Vagina (tissue), 2 donors: ENCODE data around the gene IZUMO1R.

Experiments used
- POLR2A ChIP-seq, 2 donors: fragments of 450-650 bp; IDR thresholded peaks; one replicate each; pipeline ENCODE4 v1.6.1; 2017; ENCODE audit warnings: antibody characterized with exemption in 2 of 2, mild to moderate bottlenecking in 2 of 2, moderate library complexity in 2 of 2
- POLR2AphosphoS5 ChIP-seq, 2 donors: sonication (generic); formaldehyde crosslinking; IDR thresholded peaks; one replicate each; pipeline ENCODE4 v1.9.0; 2017; ENCODE audit warnings: antibody characterized with exemption in 2 of 2, mild to moderate bottlenecking in 2 of 2, low read depth in 1 of 2; ENCODE audit not compliant: insufficient read depth in 1 of 2
- TF ChIP-seq, protein P1 (sequence below), 3 experiments: fragments of 450-650 bp in 2 of 3; fragments of 200-600 bp in 1 of 3; sonication (generic) in 1 of 3; IDR thresholded peaks; one replicate each; pipeline ENCODE4 v1.5.1; 2017 to 2019; ENCODE audit warnings: antibody characterized with exemption in 3 of 3, mild to moderate bottlenecking in 2 of 3, moderate library complexity in 2 of 3

DNA sequence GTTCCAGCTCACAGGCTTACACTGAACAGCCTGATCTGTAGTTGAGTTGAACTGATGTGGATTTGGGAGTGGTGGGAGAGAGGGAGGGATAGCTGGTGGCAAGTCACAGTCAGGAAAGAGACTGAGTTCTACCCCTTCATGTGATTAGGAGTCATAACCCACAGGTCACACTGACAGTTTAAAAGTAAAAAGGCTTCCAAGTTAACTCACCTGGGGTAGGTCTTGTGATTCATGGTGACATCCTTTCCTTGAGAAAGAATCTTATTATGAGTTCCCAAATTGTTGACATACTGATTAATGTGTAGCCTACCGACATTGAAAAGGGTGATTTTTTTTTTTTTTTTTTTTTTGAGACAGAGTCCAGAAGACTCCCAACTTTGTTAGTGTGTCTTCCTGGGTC is 5.4 kb downstream of the IZUMO1R start:
- TF ChIP-seq POLR2A (IDR thresholded peaks at IDR 0.05) = no peak
- TF ChIP-seq, protein P1, sequence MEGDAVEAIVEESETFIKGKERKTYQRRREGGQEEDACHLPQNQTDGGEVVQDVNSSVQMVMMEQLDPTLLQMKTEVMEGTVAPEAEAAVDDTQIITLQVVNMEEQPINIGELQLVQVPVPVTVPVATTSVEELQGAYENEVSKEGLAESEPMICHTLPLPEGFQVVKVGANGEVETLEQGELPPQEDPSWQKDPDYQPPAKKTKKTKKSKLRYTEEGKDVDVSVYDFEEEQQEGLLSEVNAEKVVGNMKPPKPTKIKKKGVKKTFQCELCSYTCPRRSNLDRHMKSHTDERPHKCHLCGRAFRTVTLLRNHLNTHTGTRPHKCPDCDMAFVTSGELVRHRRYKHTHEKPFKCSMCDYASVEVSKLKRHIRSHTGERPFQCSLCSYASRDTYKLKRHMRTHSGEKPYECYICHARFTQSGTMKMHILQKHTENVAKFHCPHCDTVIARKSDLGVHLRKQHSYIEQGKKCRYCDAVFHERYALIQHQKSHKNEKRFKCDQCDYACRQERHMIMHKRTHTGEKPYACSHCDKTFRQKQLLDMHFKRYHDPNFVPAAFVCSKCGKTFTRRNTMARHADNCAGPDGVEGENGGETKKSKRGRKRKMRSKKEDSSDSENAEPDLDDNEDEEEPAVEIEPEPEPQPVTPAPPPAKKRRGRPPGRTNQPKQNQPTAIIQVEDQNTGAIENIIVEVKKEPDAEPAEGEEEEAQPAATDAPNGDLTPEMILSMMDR (IDR thresholded peaks at IDR 0.05) = no peak
- TF ChIP-seq POLR2AphosphoS5 (IDR thresholded peaks at IDR 0.05; ENCODE audit: insufficient read depth in 1 of 2, low read depth in 1 of 2) = no peak
